ENCODE results near the gene GNAS-AS1.
"Not testable (repeated sequence)": the region's sequence is repeated elsewhere in the genome, so short reads cannot be mapped to it uniquely, and the experiment has no call there.

The GNAS-AS1 gene

GRCh38 chr20:58829531-58829941, 21.2 kb downstream of the GNAS-AS1 start:
- Histone ChIP-seq H2BK12ac (ENCODE audit: low read length) (no peak overlapping the region), H2BK15ac (ENCODE audit: low read length) (no peak overlapping the region), H3K27me3 (ENCODE audit: control insufficient read depth in 3 of 3, insufficient read depth in 3 of 3, low read depth in 1 of 3, low read length in 3 of 3) (peaks cover 0 to 38% (median 0%) of the 10 kb centered on the region in 3 experiments), H4K91ac (ENCODE audit: low read depth, low read length, poor library complexity) (no peak overlapping the region), H4K8ac (ENCODE audit: low read depth, low read length) (no peak overlapping the region), H3K4me3 (ENCODE audit: low read length in 2 of 2) (no peak overlapping the region), H2BK120ac (ENCODE audit: low read depth, low read length) (no peak overlapping the region), H3K27ac (replicated peaks; ENCODE audit: low read length) (no peak overlapping the region), H3K4ac (ENCODE audit: low read length) (no peak overlapping the region), H3K9me3 (replicated peaks in 1 of 2; ENCODE audit: control insufficient read depth in 2 of 2, insufficient read depth in 1 of 2, low read depth in 1 of 2, low read length in 2 of 2) (peaks cover 0 to 4% of the 10 kb centered on the region in 2 donors), H2BK5ac (ENCODE audit: low read length) (no peak overlapping the region), H2AFZ (ENCODE audit: low read length) (no peak overlapping the region), H3K4me2 (ENCODE audit: insufficient read depth, low read length, poor library complexity, severe bottlenecking) (no peak overlapping the region), H3K4me1 (ENCODE audit: control insufficient read depth in 2 of 2, insufficient read depth in 1 of 2, low read depth in 1 of 2, low read length in 2 of 2) (no peaks in the 10 kb centered on the region), H3K36me3 (replicated peaks in 1 of 2; ENCODE audit: control insufficient read depth in 2 of 2, insufficient read depth in 2 of 2, low read length in 2 of 2) (peaks cover 0 to 3% of the 10 kb centered on the region in 2 donors), H3K23ac (ENCODE audit: low read depth, low read length, poor library complexity) (no peak overlapping the region), H2AK5ac (ENCODE audit: low read depth, low read length) (no peak overlapping the region), H3K14ac (ENCODE audit: low read length) (no peak overlapping the region), H3K79me1 (ENCODE audit: low read depth, low read length) (peaks cover 2% of the 10 kb centered on the region), H3K18ac (ENCODE audit: low read length) (no peak overlapping the region), H3K9ac (ENCODE audit: low read depth, low read length, poor library complexity) (no peak overlapping the region)
- DNase-seq (ENCODE audit: low spot score), result no peak
- no CpG with 5 or more reads among the region's 6 CpGs for WGBS, 2 donors (ENCODE audit: extremely low coverage in 2 of 2, insufficient read length in 2 of 2, insufficient replicate concordance in 1 of 2)

DNA sequence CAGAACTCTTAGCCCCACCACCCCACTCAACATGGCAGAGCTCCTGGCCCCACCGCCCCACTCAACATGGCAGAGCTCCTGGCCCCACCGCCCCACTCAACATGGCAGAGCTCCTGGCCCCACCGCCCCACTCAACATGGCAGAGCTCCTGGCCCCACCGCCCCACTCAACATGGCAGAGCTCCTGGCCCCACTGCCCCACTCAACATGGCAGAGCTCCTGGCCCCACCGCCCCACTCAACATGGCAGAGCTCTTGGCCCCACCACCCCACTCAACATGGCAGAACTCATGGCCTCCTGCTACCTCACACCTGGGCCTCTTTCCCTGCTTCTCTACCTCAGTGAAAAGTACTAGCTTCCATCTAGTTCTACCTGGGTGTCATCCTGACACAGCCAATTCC, 21.9 kb downstream of the GNAS-AS1 start:
- not testable (repeated sequence) for H3K9me3 ChIP-seq (replicated peaks in 1 of 2; ENCODE audit: control insufficient read depth in 2 of 2, insufficient read depth in 1 of 2, low read depth in 1 of 2, low read length in 2 of 2); H3K4me3 ChIP-seq (ENCODE audit: low read length in 2 of 2); H3K18ac ChIP-seq (ENCODE audit: low read length); H3K4me2 ChIP-seq (ENCODE audit: insufficient read depth, low read length, poor library complexity, severe bottlenecking); H3K79me1 ChIP-seq (ENCODE audit: low read depth, low read length); DNase-seq (ENCODE audit: low spot score); H3K4me1 ChIP-seq (ENCODE audit: control insufficient read depth in 2 of 2, insufficient read depth in 1 of 2, low read depth in 1 of 2, low read length in 2 of 2); H2AK5ac ChIP-seq (ENCODE audit: low read depth, low read length); H2BK120ac ChIP-seq (ENCODE audit: low read depth, low read length); H3K36me3 ChIP-seq (replicated peaks in 1 of 2; ENCODE audit: control insufficient read depth in 2 of 2, insufficient read depth in 2 of 2, low read length in 2 of 2); H4K91ac ChIP-seq (ENCODE audit: low read depth, low read length, poor library complexity); H3K14ac ChIP-seq (ENCODE audit: low read length); H4K8ac ChIP-seq (ENCODE audit: low read depth, low read length); H2BK5ac ChIP-seq (ENCODE audit: low read length); H2AFZ ChIP-seq (ENCODE audit: low read length); H3K9ac ChIP-seq (ENCODE audit: low read depth, low read length, poor library complexity); H3K27ac ChIP-seq (replicated peaks; ENCODE audit: low read length); H3K4ac ChIP-seq (ENCODE audit: low read length); H3K23ac ChIP-seq (ENCODE audit: low read depth, low read length, poor library complexity); H2BK15ac ChIP-seq (ENCODE audit: low read length); H2BK12ac ChIP-seq (ENCODE audit: low read length)
- no CpG with 5 or more reads among the region's 5 CpGs for WGBS, 2 donors (ENCODE audit: extremely low coverage in 2 of 2, insufficient read length in 2 of 2, insufficient replicate concordance in 1 of 2)
- peaks cover 0 to 37% (median 0%) of the 10 kb centered on the region in 3 experiments for H3K27me3 ChIP-seq (ENCODE audit: control insufficient read depth in 3 of 3, insufficient read depth in 3 of 3, low read depth in 1 of 3, low read length in 3 of 3)

GRCh38 chr20:58828136-58828535, 22.6 kb downstream of the GNAS-AS1 start:
- peaks cover 0 to 34% (median 0%) of the 10 kb centered on the region in 3 experiments for H3K27me3 ChIP-seq (ENCODE audit: control insufficient read depth in 3 of 3, insufficient read depth in 3 of 3, low read depth in 1 of 3, low read length in 3 of 3)
- no CpG with 5 or more reads among the region's 2 CpGs for WGBS, 2 donors (ENCODE audit: extremely low coverage in 2 of 2, insufficient read length in 2 of 2, insufficient replicate concordance in 1 of 2)
- H4K8ac ChIP-seq (ENCODE audit: low read depth, low read length), result no peak overlapping the region
- no peak overlapping the region for H2BK120ac ChIP-seq (ENCODE audit: low read depth, low read length)
- H3K14ac ChIP-seq (ENCODE audit: low read length), result no peak overlapping the region
- no peak overlapping the region for H3K4me2 ChIP-seq (ENCODE audit: insufficient read depth, low read length, poor library complexity, severe bottlenecking)
- no peak overlapping the region for H2BK12ac ChIP-seq (ENCODE audit: low read length)
- H3K79me1 ChIP-seq (ENCODE audit: low read depth, low read length), result peaks cover 2% of the 10 kb centered on the region
- H3K4me3 ChIP-seq (ENCODE audit: low read length in 2 of 2), result no peak overlapping the region
- no peak overlapping the region for H3K23ac ChIP-seq (ENCODE audit: low read depth, low read length, poor library complexity)
- DNase-seq (ENCODE audit: low spot score), result no peak
- no peak overlapping the region for H3K27ac ChIP-seq (replicated peaks; ENCODE audit: low read length)
- H3K18ac ChIP-seq (ENCODE audit: low read length), result no peak overlapping the region
- H2AFZ ChIP-seq (ENCODE audit: low read length), result no peak overlapping the region
- no peak overlapping the region for H4K91ac ChIP-seq (ENCODE audit: low read depth, low read length, poor library complexity)
- no peak overlapping the region for H2BK5ac ChIP-seq (ENCODE audit: low read length)
- no peak overlapping the region for H3K9ac ChIP-seq (ENCODE audit: low read depth, low read length, poor library complexity)
- H2AK5ac ChIP-seq (ENCODE audit: low read depth, low read length), result no peak overlapping the region
- no peak overlapping the region for H3K4ac ChIP-seq (ENCODE audit: low read length)
- no peaks in the 10 kb centered on the region for H3K4me1 ChIP-seq (ENCODE audit: control insufficient read depth in 2 of 2, insufficient read depth in 1 of 2, low read depth in 1 of 2, low read length in 2 of 2)
- H2BK15ac ChIP-seq (ENCODE audit: low read length), result no peak overlapping the region
- H3K36me3 ChIP-seq (replicated peaks in 1 of 2; ENCODE audit: control insufficient read depth in 2 of 2, insufficient read depth in 2 of 2, low read length in 2 of 2), result peaks cover 0 to 5% of the 10 kb centered on the region in 2 donors
- peaks cover 0 to 4% of the 10 kb centered on the region in 2 donors for H3K9me3 ChIP-seq (replicated peaks in 1 of 2; ENCODE audit: control insufficient read depth in 2 of 2, insufficient read depth in 1 of 2, low read depth in 1 of 2, low read length in 2 of 2)

- H3K4me1 ChIP-seq (ENCODE audit: control insufficient read depth in 2 of 2, insufficient read depth in 1 of 2, low read depth in 1 of 2, low read length in 2 of 2), result no peaks in the 10 kb centered on the region
- WGBS, 2 donors (ENCODE audit: extremely low coverage in 2 of 2, insufficient read length in 2 of 2, insufficient replicate concordance in 1 of 2), result no CpG with 5 or more reads among the region's 5 CpGs
Measured at GRCh38 chr20:58826271-58826670, 24.4 kb downstream of the GNAS-AS1 start.

More at GRCh38 chr20:58826271-58826670, 24.4 kb downstream of the GNAS-AS1 start:
- H3K36me3 ChIP-seq (replicated peaks in 1 of 2; ENCODE audit: control insufficient read depth in 2 of 2, insufficient read depth in 2 of 2, low read length in 2 of 2), result peaks cover 0 to 4% of the 10 kb centered on the region in 2 donors
- no peak overlapping the region for H2BK5ac ChIP-seq (ENCODE audit: low read length)
- H3K23ac ChIP-seq (ENCODE audit: low read depth, low read length, poor library complexity), result no peak overlapping the region
- H3K9ac ChIP-seq (ENCODE audit: low read depth, low read length, poor library complexity), result no peak overlapping the region
- H4K91ac ChIP-seq (ENCODE audit: low read depth, low read length, poor library complexity), result no peak overlapping the region
- peaks cover 0 to 4% of the 10 kb centered on the region in 2 donors for H3K9me3 ChIP-seq (replicated peaks in 1 of 2; ENCODE audit: control insufficient read depth in 2 of 2, insufficient read depth in 1 of 2, low read depth in 1 of 2, low read length in 2 of 2)
- no peak overlapping the region for H2BK15ac ChIP-seq (ENCODE audit: low read length)
- H4K8ac ChIP-seq (ENCODE audit: low read depth, low read length), result no peak overlapping the region
- H3K14ac ChIP-seq (ENCODE audit: low read length), result no peak overlapping the region
- H2AFZ ChIP-seq (ENCODE audit: low read length), result no peak overlapping the region
- peaks cover 0 to 34% (median 0%) of the 10 kb centered on the region in 3 experiments for H3K27me3 ChIP-seq (ENCODE audit: control insufficient read depth in 3 of 3, insufficient read depth in 3 of 3, low read depth in 1 of 3, low read length in 3 of 3)
- H3K18ac ChIP-seq (ENCODE audit: low read length), result no peak overlapping the region
- H2AK5ac ChIP-seq (ENCODE audit: low read depth, low read length), result no peak overlapping the region
- DNase-seq (ENCODE audit: low spot score), result no peak
- H2BK120ac ChIP-seq (ENCODE audit: low read depth, low read length), result no peak overlapping the region
- H3K4me3 ChIP-seq (ENCODE audit: low read length in 2 of 2), result no peak overlapping the region
- H3K4ac ChIP-seq (ENCODE audit: low read length), result no peak overlapping the region
- H3K27ac ChIP-seq (replicated peaks; ENCODE audit: low read length), result no peak overlapping the region
- no peak overlapping the region for H3K4me2 ChIP-seq (ENCODE audit: insufficient read depth, low read length, poor library complexity, severe bottlenecking)
- no peak overlapping the region for H2BK12ac ChIP-seq (ENCODE audit: low read length)
- peaks cover 2% of the 10 kb centered on the region for H3K79me1 ChIP-seq (ENCODE audit: low read depth, low read length)

Measured in neuronal stem cell (in vitro differentiated cells).